ENCODE data around the gene GRIN3B. TPM values are rescaled to one million over a fixed set of nuclear protein-coding genes. Genes with fewer than 3 reads are reported as not detected.

The GRIN3B gene
- total and polyA plus RNA-seq, 2 of the 4 experiments (the other 2 are of a cell fraction): under 0.01 to 0.91 TPM

DNA sequence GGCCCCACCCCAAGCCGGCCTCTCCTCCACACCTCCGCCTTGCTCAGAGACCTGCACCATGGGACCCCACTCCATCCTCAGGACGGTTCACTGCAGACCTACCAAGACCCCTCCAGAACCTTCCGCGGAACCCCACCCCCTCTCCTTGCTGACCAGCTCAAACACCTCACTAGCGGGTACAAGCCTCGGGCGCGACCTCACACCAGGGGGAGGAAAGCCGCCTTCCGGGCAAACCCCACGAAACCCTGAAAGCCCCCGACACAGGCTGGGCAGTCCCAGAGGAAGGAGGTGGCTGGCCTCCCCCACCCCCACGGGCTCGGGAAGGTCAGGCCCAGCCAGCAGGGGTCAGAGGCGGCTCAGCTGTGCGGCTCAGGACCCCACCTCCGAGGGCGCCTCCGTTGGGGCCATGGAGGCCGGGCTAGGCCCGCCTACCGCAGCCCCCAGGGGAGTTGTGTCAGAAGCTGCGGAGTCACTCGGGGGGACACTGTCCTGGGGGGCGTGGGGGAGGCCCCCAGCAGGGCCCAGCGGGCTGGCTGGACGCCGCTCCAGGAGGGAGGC lies 9.8 kb downstream of the GRIN3B start:
- no TSS peak for BruUV-seq (replicated peaks)
- dilution Hi-C loops (cut with HindIII; ENCODE audit: low sequenced_read_pairs, unreplicated experiment): no loop called here
- H4K8ac ChIP-seq (ENCODE audit: low read depth in 2 of 2, low read length in 2 of 2): peak overlapping the region in 1 of 2 experiments; percentile 8; a peak in 1 of 4 replicates

More for the DNA sequence above, 9.8 kb downstream of the GRIN3B start:
- peaks cover 38% of the 10 kb centered on the region for H3K36me3 ChIP-seq (ENCODE audit: control insufficient read depth, insufficient read depth, low read length)
- TF ChIP-seq NFE2L2 (IDR thresholded peaks at IDR 0.05; ENCODE audit: low read depth, low read length): no peak
- TF ChIP-seq MAFK (IDR thresholded peaks at IDR 0.05; ENCODE audit: low read depth, low read length): no peak
- no peak for TF ChIP-seq BHLHE40 (IDR thresholded peaks at IDR 0.05; ENCODE audit: low read depth, low read length)
- TF ChIP-seq ELK1 (IDR thresholded peaks at IDR 0.05; ENCODE audit: borderline replicate concordance, low read depth, low read length): no peak
- TF ChIP-seq POLR2A (IDR thresholded peaks at IDR 0.05; ENCODE audit: low read depth, low read length): no peak
- no peak for TF ChIP-seq CHD1 (IDR thresholded peaks at IDR 0.05; ENCODE audit: low read depth, low read length)
- no peak for TF ChIP-seq FOS (IDR thresholded peaks at IDR 0.05; ENCODE audit: low read depth, low read length)
- TF ChIP-seq RFX5 (IDR thresholded peaks at IDR 0.05; ENCODE audit: low read depth, low read length): no peak
- TF ChIP-seq CEBPB (IDR thresholded peaks at IDR 0.05; ENCODE audit: low read depth, low read length): no peak
- TF ChIP-seq RAD21 (IDR thresholded peaks at IDR 0.05; ENCODE audit: low read length): no peak
- H3K4ac ChIP-seq (ENCODE audit: low read depth, low read length): peak overlapping the region; percentile 77
- peak overlapping the region; percentile 77 for H2AK5ac ChIP-seq (ENCODE audit: low read depth, low read length)
- H3K14ac ChIP-seq (replicated peaks; ENCODE audit: low read depth, low read length): no peak overlapping the region
- H2AK9ac ChIP-seq (replicated peaks; ENCODE audit: low read depth, low read length, poor library complexity): peak overlapping the region; percentile 73
- ChIA-PET POLR2A (ENCODE audit: unreplicated experiment) (no interaction called here), CTCF (interaction anchor here (0.7 to 1.4 kb wide), 2 partner anchors 12 to 30 kb away, joined by 3 read pairs; partner anchors contain the start of gene ABCA7)
- peak overlapping the region; percentile 65 for H3K27ac ChIP-seq (ENCODE audit: insufficient read depth, low read length)
- peaks cover 17% of the 10 kb centered on the region for H3K4me1 ChIP-seq (ENCODE audit: control insufficient read depth, insufficient read depth, low read length)
- WGBS, 2 experiments (ENCODE audit: extremely low coverage in 2 of 2, insufficient read length in 1 of 2): 86% methylated on average over 7 of the region's 29 CpGs; no CpG with 5 or more reads in 1 of the 2 experiments
- in situ Hi-C loops (cut with MboI; ENCODE audit: low sequenced_read_pairs) (no loop called here), intact Hi-C loops (cut with micrococcal nuclease) (loop anchor here (2.0 kb wide), 1 partner anchor 231 kb away; the partner anchor contains the start of gene ATP5F1D)
- peaks cover 46% of the 10 kb centered on the region for H4K20me1 ChIP-seq (ENCODE audit: insufficient read depth, low read length)
- H2AFZ ChIP-seq (replicated peaks; ENCODE audit: low read length, poor library complexity): peak overlapping the region; percentile 77
- no peaks in the 10 kb centered on the region for H3K9me3 ChIP-seq (ENCODE audit: control insufficient read depth, insufficient read depth, low read length)
- H2BK20ac ChIP-seq (ENCODE audit: low read depth, low read length): no peak overlapping the region
- no peak overlapping the region for H3K56ac ChIP-seq (ENCODE audit: extremely low read depth, insufficient read depth, low read length)
- no peak overlapping the region; the same call in 1 of the 2 replicates for H3K4me2 ChIP-seq (ENCODE audit: low read depth, low read length)
- ATAC-seq (ENCODE audit: low read depth) (peak; percentile 3), DNase-seq (no peak)
- H3K23ac ChIP-seq (ENCODE audit: low read depth, low read length): no peak overlapping the region
- no peak overlapping the region for H3K4me3 ChIP-seq (ENCODE audit: insufficient read depth, low read depth, low read length)
- peak overlapping the region; percentile 53 for H2BK120ac ChIP-seq (ENCODE audit: low read depth, low read length)
- no peak overlapping the region for H2BK15ac ChIP-seq (ENCODE audit: low read depth, low read length)
- H2BK5ac ChIP-seq (ENCODE audit: low read depth, low read length, poor library complexity, severe bottlenecking): peak overlapping the region; percentile 71
- peak overlapping the region; percentile 80 for H4K91ac ChIP-seq (ENCODE audit: insufficient read depth, low read depth, low read length)
- H4K5ac ChIP-seq (ENCODE audit: low read depth, low read length): no peak overlapping the region; the same call in 1 of the 2 replicates
- H3K18ac ChIP-seq (ENCODE audit: low read depth, low read length): peak overlapping the region; percentile 26; the same call in 1 of the 2 replicates
- H3K79me1 ChIP-seq (ENCODE audit: low read depth in 1 of 2, low read length in 2 of 2): peaks cover 0 to 33% of the 10 kb centered on the region in 2 experiments; a peak in 3 of 4 replicates
- H3K9ac ChIP-seq (ENCODE audit: low read depth, low read length): peak overlapping the region; percentile 17; the same call in 1 of the 2 replicates
- no peaks in the 10 kb centered on the region for H3K9me1 ChIP-seq (ENCODE audit: insufficient read depth, low read length)
- no peaks in the 10 kb centered on the region for H3K27me3 ChIP-seq (ENCODE audit: control insufficient read depth, insufficient read depth, low read length)

Data from IMR-90 (cell line).